Endodermal cell (in vitro differentiated cells): Measurements from ENCODE around the gene NACA2. TPM values are rescaled to one million over a fixed set of nuclear protein-coding genes. Genes with fewer than 3 reads are reported as not detected.

Experiments
- DNase-seq: peaks from one replicate; pipeline ENCODE4 v3.0.0-alpha.2; 2017
- H3K27ac ChIP-seq: 2 replicates; pipeline ENCODE4 v1.5.1; 2013; ENCODE audit warnings: mild to moderate bottlenecking, low read depth, low read length, moderate library complexity
- H3K27me3 ChIP-seq: 2 replicates; pipeline ENCODE4 v1.6.1; 2013; ENCODE audit warnings: mild to moderate bottlenecking, low read length, moderate library complexity; ENCODE audit not compliant: insufficient read depth, control insufficient read depth, poor library complexity, severe bottlenecking
- H3K36me3 ChIP-seq: 2 replicates; pipeline ENCODE4 v1.7.0; 2013; ENCODE audit warnings: mild to moderate bottlenecking, low read length, moderate library complexity; ENCODE audit not compliant: control insufficient read depth, insufficient read depth
- H3K4me1 ChIP-seq: one replicate; pipeline ENCODE4 v1.7.0; 2013; ENCODE audit warnings: low read length; ENCODE audit not compliant: control insufficient read depth, insufficient read depth
- H3K4me3 ChIP-seq: 2 replicates; pipeline ENCODE4 v1.5.1; 2013; ENCODE audit warnings: mild to moderate bottlenecking, low read length, moderate library complexity
- H3K9ac ChIP-seq: 2 replicates; pipeline ENCODE4 v1.6.1; 2013; ENCODE audit warnings: mild to moderate bottlenecking, low read length, moderate library complexity; ENCODE audit not compliant: poor library complexity, severe bottlenecking; ENCODE audit errors: extremely low read depth
- H3K9me3 ChIP-seq: 2 replicates; pipeline ENCODE4 v1.6.1; 2013; ENCODE audit warnings: mild to moderate bottlenecking, low read length, moderate library complexity; ENCODE audit not compliant: control insufficient read depth
- H3K27ac Mint-ChIP-seq: 2 replicates; pipeline ENCODE4 v1.8.0; 2020; ENCODE audit warnings: mixed read lengths
- H3K27me3 Mint-ChIP-seq: 2 replicates; pipeline ENCODE4 v1.8.0; 2021; ENCODE audit warnings: mild to moderate bottlenecking, mixed read lengths; ENCODE audit not compliant: insufficient read depth
- H3K36me3 Mint-ChIP-seq: 2 replicates; pipeline ENCODE4 v1.8.0; 2020; ENCODE audit warnings: low read depth, mixed read lengths
- H3K4me1 Mint-ChIP-seq: 2 replicates; pipeline ENCODE4 v1.8.0; 2020; ENCODE audit warnings: mixed read lengths
- H3K4me3 Mint-ChIP-seq: 2 replicates; pipeline ENCODE4 v1.8.0; 2020; ENCODE audit warnings: mild to moderate bottlenecking, moderate library complexity, mixed read lengths
- H3K9me3 Mint-ChIP-seq: 2 replicates; pipeline ENCODE4 v1.8.0; 2020; ENCODE audit warnings: mild to moderate bottlenecking, mixed read lengths
- CTCF ChIP-seq: fragments of 200-600 bp; sonication (generic); conservative IDR thresholded peaks from 2 replicates; pipeline ENCODE4 v1.5.0; 2021; ENCODE audit warnings: antibody characterized with exemption, mild to moderate bottlenecking
- WGBS, 2 experiments: methylation state at CpG; one replicate each; pipeline versions ENCODE4 v1.1.5 to v1.1.7; 2013; ENCODE audit warnings: missing lambda C conversion rate in 2 of 2, mixed read lengths in 1 of 2; ENCODE audit not compliant: insufficient coverage in 1 of 2, insufficient read length in 1 of 2; 5-methylcytosine and 5-hydroxymethylcytosine counted together
- total RNA-seq, 2 donors: library from RNA; stranded (reverse); fragmentation: NEBNext Ultra II Directional in 1 of 2; extraction: Animal tissue kit (Norgen Biotek cat#: 25700) in 1 of 2; gene quantifications; 2 replicates in 1 of 2; 3 replicates in 1 of 2; pipeline ENCODE4 v1.2.1, GENCODE V29; 2021

The NACA2 gene
- total RNA-seq, 2 donors from 2014 or later: not detected

- peaks cover 33% of the 10 kb centered on the region for H3K9me3 Mint-ChIP-seq
- no peak for DNase-seq
- no peak overlapping the region for H3K27ac Mint-ChIP-seq
- H3K9me3 ChIP-seq: peaks cover 10% of the 10 kb centered on the region
- no peaks in the 10 kb centered on the region for H3K4me1 Mint-ChIP-seq
- H3K36me3 ChIP-seq: no peaks in the 10 kb centered on the region
- H3K4me1 ChIP-seq: no peaks in the 10 kb centered on the region
- H3K9ac ChIP-seq: no peak overlapping the region
- no peak for TF ChIP-seq CTCF
- H3K27ac ChIP-seq: no peak overlapping the region
- no peak overlapping the region for H3K4me3 Mint-ChIP-seq
- H3K27me3 Mint-ChIP-seq: no peaks in the 10 kb centered on the region
- 90% methylated on average over 1 of the region's 1 CpG; no CpG with 5 or more reads in 1 of the 2 experiments for WGBS, 2 experiments
- peaks cover 1% of the 10 kb centered on the region for H3K36me3 Mint-ChIP-seq
- no peaks in the 10 kb centered on the region for H3K27me3 ChIP-seq
- peak overlapping the region; percentile 33 for H3K4me3 ChIP-seq
These were observed 27.9 kb upstream of the NACA2 start for GRCh38 chr17:61618950-61619349.

GRCh38 chr17:61617330-61617729 lies 26.3 kb upstream of the NACA2 start:
- Histone ChIP-seq H3K36me3 (no peaks in the 10 kb centered on the region), H3K9me3 (peaks cover 10% of the 10 kb centered on the region), H3K9ac (no peak overlapping the region), H3K27ac (no peak overlapping the region), H3K4me3 (no peak overlapping the region), H3K4me1 (no peaks in the 10 kb centered on the region), H3K27me3 (no peaks in the 10 kb centered on the region)
- 93 to 100% methylated on average over 2 to 4 of the region's 4 CpGs for WGBS, 2 experiments
- H3K27me3 Mint-ChIP-seq: no peaks in the 10 kb centered on the region
- H3K27ac Mint-ChIP-seq: no peak overlapping the region
- H3K4me3 Mint-ChIP-seq: no peak overlapping the region
- no peak for DNase-seq
- H3K36me3 Mint-ChIP-seq: peaks cover 1% of the 10 kb centered on the region
- no peak for TF ChIP-seq CTCF
- H3K4me1 Mint-ChIP-seq: no peaks in the 10 kb centered on the region
- peaks cover 33% of the 10 kb centered on the region for H3K9me3 Mint-ChIP-seq

GRCh38 chr17:61616783-61617182 lies 25.8 kb upstream of the NACA2 start:
- WGBS, 2 experiments: 67 to 100% methylated on average over 1 of the region's 1 CpG
- Histone ChIP-seq H3K9ac (no peak overlapping the region), H3K4me3 (no peak overlapping the region), H3K27me3 (no peaks in the 10 kb centered on the region), H3K4me1 (no peaks in the 10 kb centered on the region), H3K9me3 (peaks cover 10% of the 10 kb centered on the region), H3K36me3 (no peaks in the 10 kb centered on the region), H3K27ac (no peak overlapping the region)
- no peak for TF ChIP-seq CTCF
- Mint-ChIP-seq H3K4me3 (no peak overlapping the region), H3K36me3 (peaks cover 1% of the 10 kb centered on the region), H3K27me3 (no peaks in the 10 kb centered on the region), H3K4me1 (no peaks in the 10 kb centered on the region), H3K27ac (no peak overlapping the region), H3K9me3 (peaks cover 33% of the 10 kb centered on the region)
- DNase-seq: no peak
